Neural cell (in vitro differentiated cells): ENCODE measurements around the gene PTPN5.

Experiments used
- EP300 ChIP-seq: fragments of 450-650 bp; conservative IDR thresholded peaks from 2 replicates; pipeline ENCODE4 v1.6.1; 2014; ENCODE audit warnings: antibody characterized with exemption, mild to moderate bottlenecking, moderate library complexity; ENCODE audit not compliant: poor library complexity, severe bottlenecking
- EZH2 ChIP-seq: fragments of 200-600, 300-800 bp; shearing (Covaris generic), sonication (generic); IDR thresholded peaks from 2 replicates; pipeline ENCODE4 v1.6.1; 2014; ENCODE audit warnings: antibody characterized with exemption, low read length, borderline replicate concordance, mild to moderate bottlenecking; ENCODE audit not compliant: insufficient read depth, poor library complexity, severe bottlenecking
- MXI1 ChIP-seq: fragments of 450-650 bp; conservative IDR thresholded peaks from 2 replicates; pipeline ENCODE4 v1.6.1; 2014; ENCODE audit warnings: antibody characterized with exemption, mild to moderate bottlenecking; ENCODE audit not compliant: poor library complexity, severe bottlenecking
- POLR2AphosphoS5 ChIP-seq: IDR thresholded peaks from 2 replicates; pipeline ENCODE4 v1.6.1; 2012
- RAD21 ChIP-seq: fragments of 450-650 bp; conservative IDR thresholded peaks from 2 replicates; pipeline ENCODE4 v1.6.1; 2014; ENCODE audit warnings: antibody characterized with exemption, mild to moderate bottlenecking, moderate library complexity
- REST ChIP-seq: IDR thresholded peaks from 2 replicates; pipeline ENCODE4 v1.6.1; 2012; ENCODE audit warnings: borderline replicate concordance
- SMC3 ChIP-seq: fragments of 450-650 bp; conservative IDR thresholded peaks from 2 replicates; pipeline ENCODE4 v1.6.1; 2014; ENCODE audit warnings: antibody characterized with exemption, mild to moderate bottlenecking, moderate library complexity; ENCODE audit not compliant: poor library complexity
- TAF1 ChIP-seq: IDR thresholded peaks from 2 replicates; pipeline ENCODE4 v1.6.1; 2012; ENCODE audit warnings: low read depth
- TF ChIP-seq, protein P1 (sequence below): fragments of 450-650 bp; IDR thresholded peaks from 2 replicates; pipeline ENCODE4 v1.5.1; 2014; ENCODE audit warnings: antibody characterized with exemption, mild to moderate bottlenecking, moderate library complexity; ENCODE audit not compliant: poor library complexity, severe bottlenecking

GRCh38 chr11:18710545-18710944 lies 81.1 kb downstream of the PTPN5 start:
- TF ChIP-seq, protein P1, sequence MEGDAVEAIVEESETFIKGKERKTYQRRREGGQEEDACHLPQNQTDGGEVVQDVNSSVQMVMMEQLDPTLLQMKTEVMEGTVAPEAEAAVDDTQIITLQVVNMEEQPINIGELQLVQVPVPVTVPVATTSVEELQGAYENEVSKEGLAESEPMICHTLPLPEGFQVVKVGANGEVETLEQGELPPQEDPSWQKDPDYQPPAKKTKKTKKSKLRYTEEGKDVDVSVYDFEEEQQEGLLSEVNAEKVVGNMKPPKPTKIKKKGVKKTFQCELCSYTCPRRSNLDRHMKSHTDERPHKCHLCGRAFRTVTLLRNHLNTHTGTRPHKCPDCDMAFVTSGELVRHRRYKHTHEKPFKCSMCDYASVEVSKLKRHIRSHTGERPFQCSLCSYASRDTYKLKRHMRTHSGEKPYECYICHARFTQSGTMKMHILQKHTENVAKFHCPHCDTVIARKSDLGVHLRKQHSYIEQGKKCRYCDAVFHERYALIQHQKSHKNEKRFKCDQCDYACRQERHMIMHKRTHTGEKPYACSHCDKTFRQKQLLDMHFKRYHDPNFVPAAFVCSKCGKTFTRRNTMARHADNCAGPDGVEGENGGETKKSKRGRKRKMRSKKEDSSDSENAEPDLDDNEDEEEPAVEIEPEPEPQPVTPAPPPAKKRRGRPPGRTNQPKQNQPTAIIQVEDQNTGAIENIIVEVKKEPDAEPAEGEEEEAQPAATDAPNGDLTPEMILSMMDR, result no peak
- TF ChIP-seq TAF1 (no peak), MXI1 (no peak), EZH2 (no peak), EP300 (no peak), REST (no peak), POLR2AphosphoS5 (no peak), SMC3 (no peak), RAD21 (no peak)
